ENCODE results near the gene CORIN. TPM values are rescaled to one million over a fixed set of nuclear protein-coding genes. Genes with fewer than 3 reads are reported as not detected.
"Not testable (repeated sequence)": the region's sequence is repeated elsewhere in the genome, so short reads cannot be mapped to it uniquely, and the experiment has no call there.

Gene CORIN
- total RNA-seq, 1 experiment from 2014 or later: not detected

- DNase-seq (ENCODE audit: low spot score): no peak
Observed at GRCh38 chr4:47566969-47567368, 270.9 kb downstream of the CORIN start.

- no peak for DNase-seq (ENCODE audit: low spot score)
Observed at GRCh38 chr4:47566566-47566965, 271.3 kb downstream of the CORIN start.

- no peak for DNase-seq (ENCODE audit: low spot score)
Observed at GRCh38 chr4:47562297-47562696, 275.6 kb downstream of the CORIN start.

GRCh38 chr4:47561331-47561730 lies 276.5 kb downstream of the CORIN start:
- DNase-seq (ENCODE audit: low spot score): no peak

- DNase-seq (ENCODE audit: low spot score): no peak
Observed at GRCh38 chr4:47560682-47561081, 277.2 kb downstream of the CORIN start.

- no peak for DNase-seq (ENCODE audit: low spot score)
Observed at GRCh38 chr4:47557255-47557654, 280.6 kb downstream of the CORIN start.

GRCh38 chr4:47555920-47556319 lies 281.9 kb downstream of the CORIN start:
- not testable (repeated sequence) for DNase-seq (ENCODE audit: low spot score)

- DNase-seq (ENCODE audit: low spot score): no peak
Observed at GRCh38 chr4:47553329-47554125, 284.3 kb downstream of the CORIN start.

- no peak for DNase-seq (ENCODE audit: low spot score)
Observed at GRCh38 chr4:47551682-47552081, 286.2 kb downstream of the CORIN start.

- DNase-seq (ENCODE audit: low spot score): no peak
Observed at GRCh38 chr4:47550899-47551548, 286.8 kb downstream of the CORIN start.

- not testable (repeated sequence) for DNase-seq (ENCODE audit: low spot score)
Observed at GRCh38 chr4:47550357-47550756, 287.5 kb downstream of the CORIN start.

Small RNA genes within 50 kb of the gene (small RNA-seq; reads per million reads assigned to genes)
- not detected for gene MIR8053

Other genes starting within 250 kb of the CORIN start
- gene NFXL1, start 76.5 kb upstream of the CORIN start, total RNA-seq (2014; rRNA removed; shearing (Covaris generic)): 7.9 and 13.2 TPM in 2 replicates
- gene CNGA1, start 178.6 kb upstream of the CORIN start, total RNA-seq (2014; rRNA removed; shearing (Covaris generic)): 6.5 and 9.5 TPM in 2 replicates
- 10.3 and 16.5 TPM in 2 replicates for gene NIPAL1, start 178.7 kb upstream of the CORIN start, total RNA-seq (2014; rRNA removed; shearing (Covaris generic))

Measured in HT-29 (cell line).